ENCODE measurements around the gene CATSPERD. TPM values are rescaled to one million over a fixed set of nuclear protein-coding genes. Genes with fewer than 3 reads are reported as not detected.

The CATSPERD gene
- total RNA-seq, 4 donors from 2014 or later: not detected

- WGBS, 2 donors: 83% methylated on average over 8 of the region's 8 CpGs
- Histone ChIP-seq H3K9me3 (no peaks in the 10 kb centered on the region), H3K4me3 (no peak overlapping the region), H3K27me3 (peaks cover 0 to 45% of the 10 kb centered on the region in 2 donors), H3K27ac (no peak overlapping the region), H3K36me3 (no peaks in the 10 kb centered on the region), H3K4me1 (peaks cover 0 to 19% (median 1%) of the 10 kb centered on the region in 4 donors)
- no peak for TF ChIP-seq EP300 (IDR thresholded peaks at IDR 0.05)
- TF ChIP-seq CTCF (IDR thresholded peaks at IDR 0.05): no peak
- no peak for TF ChIP-seq POLR2A (IDR thresholded peaks at IDR 0.05)
- DNase-seq (ENCODE audit: low spot score in 2 of 2): no peak
These were observed 77.8 kb downstream of the CATSPERD start for GRCh38 chr19:5798244-5798643.

- Histone ChIP-seq H3K27ac (no peak overlapping the region), H3K36me3 (no peaks in the 10 kb centered on the region), H3K9me3 (no peaks in the 10 kb centered on the region), H3K4me3 (no peak overlapping the region), H3K4me1 (peaks cover 0 to 32% (median 7%) of the 10 kb centered on the region in 4 donors), H3K27me3 (peaks cover 2 to 58% of the 10 kb centered on the region in 2 donors)
- DNase-seq (ENCODE audit: low spot score in 2 of 2): no peak
- 70 to 74% methylated on average over 35 to 36 of the region's 37 CpGs for WGBS, 2 donors
- TF ChIP-seq POLR2A (IDR thresholded peaks at IDR 0.05) (no peak), EP300 (IDR thresholded peaks at IDR 0.05) (no peak), CTCF (IDR thresholded peaks at IDR 0.05) (no peak)
These were observed 79.1 kb downstream of the CATSPERD start for GRCh38 chr19:5799247-5800241.

GRCh38 chr19:5800361-5801270 lies 80.2 kb downstream of the CATSPERD start:
- no peaks in the 10 kb centered on the region for H3K36me3 ChIP-seq
- H3K4me3 ChIP-seq: no peak overlapping the region
- H3K27me3 ChIP-seq: peaks cover 3 to 64% of the 10 kb centered on the region in 2 donors
- DNase-seq (ENCODE audit: low spot score in 2 of 2): no peak
- no peaks in the 10 kb centered on the region for H3K9me3 ChIP-seq
- no peak for TF ChIP-seq EP300 (IDR thresholded peaks at IDR 0.05)
- TF ChIP-seq POLR2A (IDR thresholded peaks at IDR 0.05): no peak
- TF ChIP-seq CTCF (IDR thresholded peaks at IDR 0.05): no peak
- H3K27ac ChIP-seq: no peak overlapping the region
- H3K4me1 ChIP-seq: peaks cover 0 to 38% (median 7%) of the 10 kb centered on the region in 4 donors
- WGBS, 2 donors: 56 to 64% methylated on average over 16 to 17 of the region's 17 CpGs

- H3K4me1 ChIP-seq: peaks cover 0 to 41% (median 7%) of the 10 kb centered on the region in 4 donors
- H3K27ac ChIP-seq: no peak overlapping the region
- WGBS, 2 donors: 13 to 25% methylated on average over 16 to 33 of the region's 33 CpGs
- no peaks in the 10 kb centered on the region for H3K9me3 ChIP-seq
- H3K36me3 ChIP-seq: no peaks in the 10 kb centered on the region
- no peak for TF ChIP-seq POLR2A (IDR thresholded peaks at IDR 0.05)
- TF ChIP-seq EP300 (IDR thresholded peaks at IDR 0.05): no peak
- TF ChIP-seq CTCF (IDR thresholded peaks at IDR 0.05): no peak
- peaks cover 3 to 78% of the 10 kb centered on the region in 2 donors for H3K27me3 ChIP-seq
- no peak overlapping the region for H3K4me3 ChIP-seq
- no peak for DNase-seq (ENCODE audit: low spot score in 2 of 2)
These were observed 81.6 kb downstream of the CATSPERD start for GRCh38 chr19:5801796-5802619.
